Neural progenitor cell (in vitro differentiated cells): ENCODE data around the gene HLA-DQB1.

Experiments used
- CTCF ChIP-seq: fragments of 200-600 bp; sonication (generic); IDR thresholded peaks from 2 replicates; pipeline ENCODE4 v1.5.1; 2017; ENCODE audit warnings: antibody characterized with exemption, mild to moderate bottlenecking
- EZH2 ChIP-seq: fragments of 200-600 bp; sonication (generic); IDR thresholded peaks from 2 replicates; pipeline ENCODE4 v1.6.1; 2017; ENCODE audit warnings: antibody characterized with exemption, mild to moderate bottlenecking, moderate library complexity
- EZH2phosphoT487 ChIP-seq: fragments of 200-600 bp; sonication (generic); IDR thresholded peaks from 2 replicates; pipeline ENCODE4 v1.6.1; 2017; ENCODE audit warnings: antibody characterized with exemption

DNA sequence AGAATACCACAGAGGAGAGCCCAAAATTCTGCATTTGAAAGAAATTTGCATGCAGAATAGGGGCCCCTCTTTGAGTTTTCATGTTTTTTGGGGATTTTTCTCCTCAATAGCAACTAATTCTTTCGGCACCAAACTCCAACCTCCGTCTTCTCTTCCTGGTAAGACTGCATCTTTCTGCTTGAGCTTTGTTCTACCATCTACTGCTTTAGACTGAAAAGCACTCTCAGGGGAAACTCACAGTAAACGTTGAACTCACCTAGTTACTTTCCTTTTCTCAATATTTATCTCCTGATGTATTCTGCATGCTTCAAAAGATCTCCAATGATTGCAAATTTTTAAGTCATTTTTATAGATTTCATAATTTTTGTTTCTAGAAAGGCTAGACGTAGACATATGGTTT is 36.9 kb upstream of the HLA-DQB1 start:
- TF ChIP-seq CTCF (no peak), EZH2phosphoT487 (no peak), EZH2 (no peak)
